CD4-positive, alpha-beta T cell treated with Interleukin-2 at 100 ng/mL for 4 hours (primary cell): ENCODE results near the gene VPS39.
A peak's percentile ranks its signal among the peaks of the same experiment; 100 is the strongest.

ENCODE experiments used
- DNase-seq: peaks from one replicate; pipeline ENCODE4 v3.0.0-alpha.2; 2020; ENCODE audit warnings: low spot score

The VPS39 gene

DNA sequence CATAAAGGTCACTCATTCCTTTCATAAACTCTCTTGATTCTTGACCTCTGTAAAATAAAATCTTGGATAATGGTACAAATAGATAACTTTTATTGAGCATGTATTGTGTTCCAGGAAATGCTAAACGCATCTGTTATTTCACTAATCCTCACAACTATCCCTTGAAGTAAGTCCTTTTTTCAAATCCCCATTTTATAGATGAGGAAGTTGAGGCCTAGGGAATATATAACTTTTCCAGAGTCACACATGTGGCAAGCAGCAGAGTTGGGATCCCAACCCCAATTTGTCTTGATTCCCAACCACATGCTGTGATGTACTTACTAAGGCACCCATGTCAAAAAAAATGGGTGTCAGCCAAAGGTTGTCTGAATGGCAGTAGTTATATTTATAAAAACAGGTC lies 6.3 kb downstream of the VPS39 start:
- DNase-seq, result no peak

DNA sequence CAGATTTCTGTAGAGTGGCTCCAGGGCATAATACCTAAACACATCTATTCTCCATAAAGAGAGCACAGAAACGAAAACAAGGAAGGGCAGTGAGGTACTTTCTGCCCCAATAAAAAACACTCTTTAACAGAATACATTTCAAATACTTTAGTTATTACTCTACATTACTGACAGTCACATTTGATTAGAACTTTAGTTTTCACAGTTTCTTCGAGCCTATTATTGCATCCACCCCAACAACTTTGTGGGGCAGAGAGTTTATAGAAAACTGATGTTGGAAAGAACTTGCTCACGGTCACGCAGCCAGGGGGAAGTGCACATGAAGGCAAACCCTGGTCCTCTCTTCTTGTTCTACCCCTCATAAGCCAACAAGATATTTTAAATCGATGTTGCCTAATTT lies 9.0 kb downstream of the VPS39 start:
- DNase-seq, result no peak

DNA sequence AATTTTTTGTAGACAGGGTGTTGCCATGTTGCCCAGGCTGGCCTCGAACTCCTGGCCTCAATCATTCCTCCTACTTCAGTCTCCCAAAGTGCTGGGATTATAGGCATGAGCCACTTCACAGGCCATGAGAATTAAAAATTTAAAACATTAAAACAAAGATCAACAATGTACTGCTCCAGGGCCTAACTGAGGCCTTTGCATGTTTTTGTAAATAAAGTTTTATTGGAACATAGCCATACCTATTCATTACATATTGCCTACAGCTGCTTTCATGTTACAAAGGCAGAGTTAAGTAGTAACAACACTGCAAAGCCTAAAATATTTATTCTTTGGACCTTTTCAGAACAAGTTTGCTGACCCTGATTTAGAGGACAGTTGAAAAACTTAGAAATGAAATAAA lies 9.6 kb downstream of the VPS39 start:
- DNase-seq, result no peak

DNA sequence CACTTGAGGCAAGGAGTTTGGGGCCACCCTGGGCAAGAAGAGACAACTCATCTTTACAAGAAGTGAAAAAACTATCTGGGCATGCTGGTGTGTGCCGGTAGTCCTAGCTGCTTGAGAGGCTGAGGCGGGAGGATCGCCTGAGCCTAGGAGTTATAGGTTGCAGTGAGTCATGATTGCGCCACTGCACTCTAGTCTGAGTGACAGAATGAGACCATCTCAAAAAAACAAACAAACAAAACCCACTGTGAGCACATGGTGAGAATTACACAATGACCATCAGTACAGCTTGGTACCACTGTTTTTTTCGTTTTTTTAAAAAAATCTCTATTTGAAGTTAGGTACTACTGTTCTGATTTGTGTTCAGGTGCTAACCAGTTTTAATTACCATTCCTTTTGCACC lies 13.6 kb downstream of the VPS39 start:
- DNase-seq, result no peak

DNA sequence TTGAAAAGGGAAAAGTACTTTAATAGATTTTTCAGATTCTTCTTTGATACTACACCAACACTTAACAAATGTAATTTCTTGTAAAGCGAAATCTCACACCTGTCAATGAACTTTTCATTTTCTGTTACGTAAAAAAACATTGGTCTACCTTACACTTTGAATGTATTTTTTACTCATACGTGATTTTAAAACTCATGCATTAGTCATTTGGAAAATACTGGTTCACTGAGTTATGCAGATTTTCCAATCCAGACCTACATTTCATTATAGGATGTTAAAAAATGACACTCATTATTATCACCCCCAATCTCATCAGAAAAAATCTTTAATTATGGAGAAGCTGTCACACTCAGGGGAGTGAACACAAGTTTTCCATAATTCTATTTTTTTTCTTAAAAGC lies 14.7 kb downstream of the VPS39 start:
- DNase-seq, result no peak

DNA sequence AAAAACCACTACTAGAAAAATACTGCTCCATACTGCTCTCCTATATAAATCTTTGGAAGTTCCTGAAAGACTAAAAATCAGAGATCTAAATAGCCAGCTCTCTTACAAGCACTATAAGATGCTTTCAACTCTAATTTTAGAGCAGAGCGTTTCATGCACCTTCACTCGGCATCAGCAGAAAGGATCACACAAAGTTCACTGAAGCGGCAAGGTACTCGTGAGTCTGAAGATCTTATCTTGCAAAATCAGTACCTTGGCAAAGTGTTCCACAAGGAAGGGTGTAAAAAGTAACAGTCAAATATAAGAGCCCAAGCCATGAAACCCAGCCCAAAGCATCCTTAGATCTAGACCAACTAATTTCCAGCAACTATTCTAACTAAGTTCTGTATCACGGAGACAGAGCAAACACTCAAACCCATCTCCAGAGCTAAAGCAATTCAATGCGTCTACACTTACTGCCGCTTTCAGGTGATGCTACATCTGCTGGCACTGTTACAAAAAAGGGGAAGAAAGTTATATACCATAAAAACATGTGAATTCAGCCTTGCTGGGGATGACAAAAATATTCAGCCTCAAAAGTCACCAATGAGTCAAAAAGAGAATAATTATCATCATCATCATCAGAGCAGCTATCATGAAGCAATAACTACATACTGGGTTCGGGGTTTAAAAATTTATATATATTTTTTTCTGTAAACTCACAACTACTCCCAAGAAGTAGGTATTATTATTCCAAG lies 16.3 kb downstream of the VPS39 start:
- DNase-seq, result no peak

DNA sequence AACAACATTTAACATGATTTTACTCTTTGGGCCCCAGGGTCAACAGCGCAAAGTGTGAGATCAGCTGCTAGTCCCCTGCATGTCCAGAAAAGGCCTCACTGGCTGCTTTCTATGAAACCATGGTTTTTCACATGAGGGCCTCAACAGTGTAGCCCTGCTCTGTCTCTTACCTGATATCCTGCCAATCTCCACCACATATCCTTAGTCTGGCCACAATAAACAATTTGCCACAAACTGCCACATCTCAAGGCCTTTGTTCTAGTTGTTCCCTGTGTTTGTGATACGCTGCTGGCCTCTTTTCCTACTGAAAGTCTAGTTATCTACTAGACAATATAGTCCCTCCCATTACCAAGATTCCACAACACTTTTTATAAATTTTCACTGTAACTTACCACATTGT lies 17.7 kb downstream of the VPS39 start:
- DNase-seq, result no peak

DNA sequence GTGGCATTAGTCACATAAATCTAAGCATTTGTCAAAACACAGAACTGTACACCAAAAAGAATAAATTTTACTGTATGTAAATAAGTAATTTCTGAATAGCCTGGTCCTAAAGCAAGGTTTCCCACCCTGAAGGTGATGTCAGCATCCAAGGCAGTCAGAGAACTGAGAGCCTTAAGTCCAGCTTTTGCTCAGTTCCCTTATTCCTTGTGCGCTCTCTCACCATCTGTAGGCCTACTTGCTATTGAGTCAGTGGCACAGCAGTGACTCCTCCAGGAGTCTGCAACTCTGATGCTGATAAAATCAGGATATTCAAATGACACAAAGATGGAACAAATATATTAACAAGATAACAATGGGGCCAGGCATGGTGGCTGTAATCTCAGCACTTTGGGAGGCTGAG lies 22.3 kb downstream of the VPS39 start:
- no peak for DNase-seq

DNA sequence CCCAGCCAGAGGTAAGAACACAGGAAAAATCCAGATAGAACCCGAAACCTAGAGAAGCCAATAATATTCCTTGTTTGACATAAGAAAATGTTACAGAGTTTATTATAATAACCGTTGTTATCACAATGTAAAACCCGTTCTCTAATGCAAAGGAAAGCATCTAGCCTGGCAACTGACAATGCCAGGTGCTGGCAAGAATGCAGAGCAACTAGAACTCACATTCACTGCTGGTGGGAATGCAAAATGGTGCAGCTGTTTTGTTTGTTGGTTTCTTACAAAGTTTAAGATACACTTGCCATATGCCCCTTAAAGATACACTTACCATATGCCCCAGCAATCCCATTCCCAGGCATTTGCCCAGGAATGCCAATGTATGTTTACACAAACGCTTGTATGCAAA lies 23.4 kb downstream of the VPS39 start:
- DNase-seq, result no peak

DNA sequence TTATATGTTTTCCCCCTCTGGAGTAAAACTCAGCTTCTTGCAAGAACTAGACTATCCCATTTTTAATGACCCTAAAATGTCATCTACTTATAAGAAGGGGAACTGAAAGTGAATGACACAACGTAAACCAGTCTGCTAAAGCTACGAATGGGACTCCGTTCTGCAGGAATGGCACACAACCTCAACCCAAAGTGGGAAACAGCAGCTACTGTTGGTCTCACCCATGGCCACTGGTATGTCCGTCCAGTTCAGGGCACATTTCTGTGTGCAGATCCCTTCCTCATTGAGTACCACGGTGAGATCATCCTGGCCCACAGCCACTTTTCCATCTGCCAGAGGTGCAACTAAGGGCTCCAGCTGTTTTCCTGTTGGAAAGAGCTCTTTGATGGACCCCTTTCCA lies 23.8 kb downstream of the VPS39 start:
- DNase-seq, result no peak

DNA sequence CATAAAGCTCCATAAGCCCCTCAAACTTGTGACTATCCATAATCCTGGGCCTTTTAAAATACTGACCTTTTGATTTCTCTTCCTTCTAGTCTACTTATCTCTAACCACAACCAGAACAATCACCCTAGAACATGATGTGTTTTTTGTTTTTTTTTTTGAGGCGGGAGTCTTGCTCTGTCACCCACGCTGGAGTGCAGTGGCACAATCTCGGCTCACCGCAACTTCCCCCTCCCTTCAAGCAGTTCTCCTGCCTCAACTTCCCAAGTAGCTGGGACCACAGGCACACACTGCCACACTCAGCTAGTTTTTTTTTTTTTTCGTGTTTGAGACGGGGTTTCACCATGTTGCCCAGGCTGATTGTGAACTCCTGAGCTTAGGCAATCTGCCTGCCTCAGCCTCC lies 25.1 kb downstream of the VPS39 start:
- DNase-seq, result no peak

DNA sequence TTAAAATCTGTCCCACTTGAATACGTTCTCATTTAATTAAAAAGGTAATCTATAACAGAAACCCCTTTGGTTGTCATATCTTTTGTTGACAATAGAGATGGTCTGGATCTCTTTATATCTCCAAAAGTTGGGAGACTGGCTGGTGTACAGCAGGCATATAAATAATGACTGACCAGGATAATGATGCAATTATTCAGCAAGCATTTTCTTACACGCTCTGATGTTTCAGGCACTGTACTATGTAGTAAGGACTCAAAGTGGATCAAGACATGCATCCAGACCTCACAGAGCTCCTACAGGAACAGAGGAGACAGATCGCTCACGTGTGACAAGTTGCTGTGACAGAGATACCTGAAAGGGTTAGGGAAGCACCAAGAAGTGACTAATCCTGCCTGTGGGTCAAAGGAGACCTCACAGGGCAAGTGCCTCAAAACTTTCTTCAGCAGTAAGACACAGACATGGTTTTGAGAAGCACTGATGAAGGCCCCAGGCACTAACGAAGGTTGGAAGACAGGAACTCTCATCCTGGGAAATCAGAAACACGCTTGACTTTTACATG lies 25.7 kb downstream of the VPS39 start:
- DNase-seq, result no peak

DNA sequence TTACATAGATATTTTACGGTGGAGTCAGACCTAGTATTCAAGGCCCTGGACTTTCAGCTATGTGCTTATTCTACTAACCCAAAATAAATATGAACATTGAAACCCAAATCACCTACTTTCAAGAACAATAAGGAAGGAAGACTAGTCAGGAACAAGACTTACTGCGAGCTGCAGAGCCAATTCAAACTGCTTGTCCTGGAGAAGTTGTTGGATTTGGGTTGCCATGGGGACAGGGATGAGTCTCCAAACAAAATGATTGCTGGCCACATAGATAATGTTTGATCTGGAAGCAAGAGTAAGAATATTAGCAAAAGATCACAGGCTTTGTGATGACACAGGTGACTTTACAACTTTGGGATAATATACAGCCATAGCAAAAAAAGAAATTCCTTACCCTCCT lies 30.0 kb downstream of the VPS39 start:
- DNase-seq, result no peak

DNA sequence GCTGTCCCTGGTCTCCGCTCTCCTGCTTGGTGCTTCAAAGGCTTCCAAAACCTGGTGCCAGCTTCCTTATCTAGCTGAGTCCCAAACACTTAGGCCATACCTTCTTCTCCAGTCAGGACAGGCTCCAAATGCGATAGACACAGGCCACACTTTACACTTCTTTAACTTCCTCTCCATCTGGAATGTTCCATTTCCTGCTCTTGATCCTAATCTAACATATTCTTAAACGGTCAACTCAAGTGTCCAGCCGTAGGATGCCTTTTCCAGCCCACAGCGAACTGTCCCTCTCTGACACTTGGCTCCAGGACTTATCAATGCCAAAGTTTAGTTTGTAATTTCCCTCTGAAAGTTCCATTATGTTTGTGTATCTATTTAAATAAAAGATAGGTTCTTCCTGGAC lies 32.4 kb downstream of the VPS39 start:
- no peak for DNase-seq

DNA sequence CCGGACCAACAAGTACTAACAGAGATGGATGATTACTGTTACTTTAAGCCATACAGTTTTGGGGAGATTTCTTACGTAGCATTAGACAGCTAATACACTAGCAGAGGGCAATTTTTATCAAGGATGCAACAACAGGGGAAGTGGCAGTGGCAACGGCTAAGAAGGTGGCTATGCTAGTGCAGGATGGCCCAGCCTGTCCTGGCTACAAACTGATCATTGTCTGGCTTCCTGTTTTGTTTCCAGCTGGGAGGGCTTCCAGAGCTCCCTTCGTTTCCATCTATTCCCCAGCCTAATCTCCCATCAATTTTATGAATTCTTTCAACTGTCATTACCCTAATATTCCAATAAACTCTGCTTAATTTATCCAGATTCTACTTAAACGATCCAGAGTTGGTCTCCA lies 35.6 kb downstream of the VPS39 start:
- no peak for DNase-seq

DNA sequence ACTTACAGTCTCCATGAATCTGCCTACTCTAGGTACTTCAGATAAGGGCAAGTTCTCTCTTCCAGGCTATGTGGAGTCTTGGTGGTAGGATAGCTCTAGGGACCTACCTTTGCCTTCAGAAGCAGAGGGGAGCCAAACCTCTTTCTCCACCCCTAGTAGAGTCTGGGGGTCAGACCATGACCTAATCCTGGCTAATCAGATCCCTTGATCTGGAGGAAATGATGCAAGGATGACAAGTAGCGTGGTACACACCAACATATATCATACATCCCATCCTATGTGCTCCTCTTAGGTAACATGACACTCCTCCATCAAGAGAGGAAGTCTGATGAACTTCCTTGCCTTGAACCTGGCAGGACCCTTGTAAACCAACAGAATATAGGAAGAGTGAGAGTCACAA lies 36.3 kb downstream of the VPS39 start:
- no peak for DNase-seq

DNA sequence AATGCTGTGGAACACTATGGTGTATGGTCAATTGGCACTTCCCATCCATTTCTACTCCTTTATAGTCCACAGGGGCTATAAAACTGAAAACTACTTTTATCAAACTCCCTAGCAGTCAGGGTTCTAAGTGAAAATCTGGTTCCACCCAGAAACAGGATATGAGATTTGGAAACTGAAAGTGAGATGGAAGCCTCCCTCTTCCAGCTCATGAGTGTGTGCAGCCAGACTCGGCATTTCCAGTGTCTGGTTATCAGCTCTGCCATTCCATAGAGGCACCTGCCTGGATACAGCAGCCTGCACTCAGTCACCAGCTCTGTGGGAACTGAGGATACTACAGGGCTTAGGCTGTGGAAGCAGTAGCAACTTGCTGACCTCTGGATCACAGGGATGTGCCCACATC lies 37.0 kb downstream of the VPS39 start:
- DNase-seq, result peak; percentile 1

DNA sequence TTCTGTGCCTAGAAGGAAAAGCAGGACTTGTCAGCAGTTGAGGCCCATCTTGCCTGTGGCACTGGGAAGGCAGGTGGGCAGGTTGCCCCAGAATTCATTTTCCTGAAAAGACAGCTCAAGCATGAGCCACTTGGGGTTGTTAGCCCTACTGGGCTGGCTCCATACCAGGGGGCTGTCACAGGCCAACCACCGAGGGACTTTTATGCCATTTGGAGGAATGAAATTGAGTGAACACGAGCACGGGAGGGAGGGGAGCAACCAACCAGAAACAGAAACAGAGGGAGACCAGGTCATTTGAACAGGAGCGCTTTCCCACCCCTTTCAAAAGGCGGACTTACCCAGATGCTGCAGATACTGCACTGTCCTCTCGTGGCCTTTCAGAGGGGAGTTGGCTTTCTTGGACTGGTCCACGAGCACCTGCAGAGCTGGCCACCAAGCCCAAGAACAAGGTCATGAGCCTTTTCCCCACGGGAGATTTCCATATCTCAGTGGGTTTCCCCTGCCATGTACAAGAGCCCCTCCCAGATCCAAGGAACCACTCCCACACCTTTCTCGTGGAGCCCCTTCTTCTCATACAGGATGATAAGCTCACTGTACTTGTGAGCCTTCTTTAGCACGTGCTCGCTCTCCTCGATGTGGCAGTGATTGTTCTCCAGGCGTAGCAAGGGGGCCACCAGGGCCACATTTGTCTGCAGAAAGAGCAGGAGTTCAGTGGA lies 41.7 kb downstream of the VPS39 start:
- no peak for DNase-seq

DNA sequence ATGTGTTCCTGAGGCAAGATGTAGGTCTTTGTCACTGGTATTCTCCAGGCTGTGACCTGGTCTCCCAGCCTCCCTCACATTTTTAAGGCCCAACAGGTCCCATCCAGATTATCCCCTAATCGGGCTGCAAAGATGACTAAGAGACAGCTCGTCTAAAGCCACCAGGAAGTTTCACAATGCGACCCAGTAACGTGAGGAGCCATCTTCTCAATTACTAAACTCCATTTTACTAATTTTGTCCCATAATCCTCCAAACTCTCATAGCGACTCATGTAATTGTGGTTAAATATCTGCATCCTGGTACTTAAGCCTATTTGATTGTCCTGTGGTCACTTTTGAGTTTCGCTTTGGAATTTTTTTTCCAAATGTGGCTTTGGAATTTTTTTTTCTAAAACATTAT lies 43.0 kb downstream of the VPS39 start:
- no peak for DNase-seq

DNA sequence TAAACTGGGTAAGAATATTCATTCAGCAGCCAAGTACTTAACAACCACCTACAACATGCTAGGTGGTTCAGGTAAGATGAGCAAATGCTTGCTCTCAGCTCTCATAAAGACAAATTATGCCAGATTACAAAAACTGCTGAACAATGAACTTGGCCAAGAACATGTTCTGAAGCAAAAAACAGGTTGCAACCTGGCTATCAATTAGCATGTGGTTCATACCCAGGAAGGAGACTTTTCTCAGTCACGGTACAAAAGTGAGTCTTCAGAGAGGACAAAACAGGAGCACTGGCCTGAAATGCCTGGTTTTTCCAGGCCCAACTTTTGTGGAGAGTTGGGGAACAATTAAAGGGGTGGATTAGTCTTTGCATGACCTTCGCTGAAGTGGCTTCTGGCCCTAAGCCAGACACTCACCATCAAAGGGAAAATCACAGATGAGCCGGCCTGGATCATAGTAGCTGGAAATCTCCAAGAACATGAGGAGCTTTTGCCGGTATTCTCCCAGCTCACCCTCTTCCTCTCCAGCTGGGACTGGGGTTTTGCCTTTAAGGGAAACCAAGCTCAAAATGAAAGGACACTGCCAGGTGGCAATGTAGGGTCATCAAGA lies 44.1 kb downstream of the VPS39 start:
- DNase-seq, result no peak

DNA sequence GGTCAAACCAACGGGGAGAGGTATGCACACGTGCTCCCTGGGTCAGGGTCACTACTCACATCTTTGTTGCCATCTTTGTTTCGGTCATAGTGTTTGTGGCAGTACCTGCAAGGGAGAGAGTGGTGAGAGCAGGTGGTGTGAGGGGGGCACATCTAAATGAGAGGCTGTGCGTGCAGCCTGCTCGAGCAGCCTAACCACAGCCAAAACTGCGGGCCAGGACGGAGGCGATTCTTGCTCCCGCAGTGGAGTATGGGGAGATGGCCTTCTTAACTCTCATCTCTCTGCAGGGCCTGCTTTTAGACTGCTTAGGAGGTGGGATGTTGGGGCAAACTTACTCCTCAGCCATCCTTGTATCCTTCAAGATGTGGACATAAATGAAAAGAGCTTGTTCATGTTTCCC lies 44.8 kb downstream of the VPS39 start:
- DNase-seq, result no peak

DNA sequence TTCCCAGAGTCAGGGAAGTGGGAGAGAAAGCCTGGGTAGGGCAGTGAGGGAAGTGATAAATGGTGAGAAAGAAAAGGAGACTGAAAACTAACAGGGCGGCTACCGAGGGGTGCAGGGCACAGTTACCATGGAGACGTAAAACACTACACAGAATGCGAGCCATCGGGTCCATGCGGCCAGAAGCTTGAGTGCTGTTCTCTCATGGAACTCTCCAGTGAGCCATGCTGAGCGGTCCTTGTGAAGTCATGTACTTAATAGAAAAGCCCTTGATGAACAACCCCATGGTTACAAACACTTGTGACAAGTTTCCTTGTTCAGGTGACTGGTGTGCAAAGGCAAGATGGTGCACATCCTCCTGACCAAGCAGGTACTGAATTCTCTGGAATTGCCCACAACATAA lies 48.0 kb downstream of the VPS39 start:
- no peak for DNase-seq

DNA sequence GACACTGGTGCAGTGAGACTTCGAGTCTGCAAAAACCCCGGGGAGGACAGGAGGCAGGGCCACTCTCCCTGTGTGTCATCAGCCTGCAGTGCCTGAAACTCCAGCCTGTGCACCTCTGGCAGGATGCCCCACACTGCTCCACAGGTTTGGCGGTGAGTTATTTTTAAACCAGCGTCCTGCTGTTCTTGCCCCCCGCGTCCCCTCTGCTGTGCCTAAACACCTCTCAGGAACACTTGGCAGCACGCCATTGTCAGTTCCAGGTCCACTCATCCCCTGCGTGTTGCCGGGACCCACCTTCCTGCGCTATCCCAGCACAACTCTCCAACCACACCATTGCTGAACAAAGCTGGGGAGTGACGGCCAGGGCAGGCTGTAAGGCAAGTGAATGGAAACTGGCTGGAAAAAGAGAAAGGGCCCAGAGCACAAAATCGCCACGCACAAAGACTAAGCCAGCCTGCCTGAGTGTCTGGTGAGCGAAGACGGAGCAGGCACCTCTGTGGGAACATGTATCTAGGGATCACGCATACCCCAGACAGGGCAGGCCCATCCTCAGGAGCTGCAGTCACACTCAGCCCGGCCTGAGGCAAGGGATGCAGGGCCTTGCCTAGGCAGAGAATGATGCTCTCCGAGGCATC lies 48.6 kb downstream of the VPS39 start:
- no peak for DNase-seq
